HepG2 (cell line): ENCODE measurements around the gene PNLIPRP2. TPM values are rescaled to one million over a fixed set of nuclear protein-coding genes. Genes with fewer than 3 reads are reported as not detected.

Experiments used
- ATAC-seq: fragments of 200-7000 bp; cut with Tn5 transposase; 3 replicates; pipeline ENCODE4 v1.9.1; 2020; ENCODE audit warnings: mild to moderate bottlenecking, moderate library complexity
- BruUV-seq: library from RNA; stranded (reverse); fragments of 400-500 nt; replicated peaks from 2 replicates; lab custom pipeline; 2021; lab: Mats Ljungman, UMichigan
- CTCF ChIA-PET: fragments of 300-600 bp; formaldehyde crosslinking; extraction: SDS; loops from one replicate; lab custom pipeline; 2021; ENCODE audit warnings: low total read pairs, inconsistent platforms, low intra/inter-chr PET ratio; lab: Yijun Ruan, JAX
- POLR2A ChIA-PET: fragments of 350-600 bp; sonication (Branson Sonifier 250); formaldehyde crosslinking; loops from one replicate; lab custom pipeline; 2020; ENCODE audit warnings: antibody characterized with exemption, inconsistent platforms; lab: Yijun Ruan, JAX
- DNase-seq: peaks from one replicate; pipeline ENCODE4 v3.0.0-alpha.2; 2015; ENCODE audit warnings: low spot score
- FAIRE-seq: peaks from 3 replicates; lab custom pipeline; 2011; peaks lifted over from hg19 to GRCh38; lab: Jason Lieb, UNC
- H2AFZ ChIP-seq: one replicate; pipeline ENCODE4 v1.6.1; 2011; ENCODE audit warnings: low read length, inconsistent platforms
- H3K27ac ChIP-seq: fragments of 300-600 bp; 3 replicates; pipeline ENCODE4 v1.8.0; 2011; ENCODE audit warnings: mixed run types, mild to moderate bottlenecking, mixed read lengths, low read length, inconsistent platforms; ENCODE audit not compliant: insufficient read depth; ENCODE audit errors: extremely low read length
- H3K27me3 ChIP-seq, 2 experiments: fragments of 200-600 bp in 1 of 2; 2 replicates in 1 of 2; 3 replicates in 1 of 2; pipeline versions ENCODE4 v1.6.0 to v1.8.0; 2011; ENCODE audit warnings: low read length in 2 of 2, mild to moderate bottlenecking in 2 of 2, moderate library complexity in 2 of 2, inconsistent platforms in 1 of 2; ENCODE audit not compliant: insufficient read depth in 2 of 2, control insufficient read depth in 1 of 2
- H3K36me3 ChIP-seq, 2 experiments: fragments of 200-600 bp in 1 of 2; replicated peaks in 1 of 2; 2 replicates in 1 of 2; 3 replicates in 1 of 2; pipeline versions ENCODE4 v1.5.1 to v1.8.0; 2011; ENCODE audit warnings: low read length in 2 of 2, inconsistent platforms in 1 of 2; ENCODE audit not compliant: insufficient read depth in 2 of 2, control insufficient read depth in 1 of 2
- H3K4me1 ChIP-seq: 2 replicates; pipeline ENCODE4 v1.5.1; 2012; ENCODE audit warnings: low read length, inconsistent platforms; ENCODE audit not compliant: insufficient read depth
- H3K4me2 ChIP-seq: 2 replicates; pipeline ENCODE4 v1.6.0; 2011; ENCODE audit warnings: low read depth, low read length, inconsistent platforms
- H3K4me3 ChIP-seq, 3 experiments: fragments of 200-600 bp in 1 of 3; sonication (generic), shearing (Covaris generic) in 1 of 3; replicated peaks in 1 of 3; 2 replicates each; pipeline ENCODE4 v1.5.1; 2011 to 2016; ENCODE audit warnings: low read length in 3 of 3, inconsistent platforms in 2 of 3, low read depth in 2 of 3, mild to moderate bottlenecking in 2 of 3, control low read depth in 1 of 3, mixed read lengths in 1 of 3; ENCODE audit not compliant: insufficient read depth in 1 of 3
- H3K79me2 ChIP-seq: one replicate; pipeline ENCODE4 v1.6.1; 2011; ENCODE audit warnings: low read length, inconsistent platforms; ENCODE audit not compliant: insufficient read depth
- H3K9ac ChIP-seq: 2 replicates; pipeline ENCODE4 v1.6.0; 2011; ENCODE audit warnings: mild to moderate bottlenecking, low read depth, low read length, inconsistent platforms; ENCODE audit not compliant: insufficient read depth
- H3K9me3 ChIP-seq: 2 replicates; pipeline ENCODE4 v1.5.1; 2012; ENCODE audit warnings: mild to moderate bottlenecking, low read length
- H4K20me1 ChIP-seq: 2 replicates; pipeline ENCODE4 v1.6.0; 2011; ENCODE audit warnings: inconsistent platforms, mild to moderate bottlenecking, low read length, moderate library complexity; ENCODE audit not compliant: insufficient read depth
- AHDC1 ChIP-seq: sonication (generic); formaldehyde crosslinking; IDR thresholded peaks from 2 replicates; pipeline ENCODE4 v1.5.1; 2020; ENCODE audit warnings: mild to moderate bottlenecking, missing genetic modification reagents, borderline replicate concordance
- AHR ChIP-seq: IDR thresholded peaks from 2 replicates; pipeline ENCODE4 v1.6.1; 2018; ENCODE audit warnings: missing genetic modification reagents, missing compliant biosample characterization
- CBX2 ChIP-seq, 2 experiments: fragments of 200-600 bp in 1 of 2; sonication (generic); formaldehyde crosslinking in 1 of 2; IDR thresholded peaks; 2 replicates each; pipeline versions ENCODE4 v1.7.0 to v1.8.1; 2018 to 2022; ENCODE audit warnings: low read depth in 2 of 2, low read length in 1 of 2, mild to moderate bottlenecking in 1 of 2, missing genetic modification reagents in 1 of 2
- GTF3A ChIP-seq: sonication (generic); formaldehyde crosslinking; conservative IDR thresholded peaks from 2 replicates; pipeline ENCODE4 v1.4.0; 2020; ENCODE audit warnings: mild to moderate bottlenecking, missing genetic modification reagents
- MNT ChIP-seq: fragments of 450-650 bp; IDR thresholded peaks from 2 replicates; pipeline ENCODE4 v1.6.1; 2016
- TCF7 ChIP-seq: sonication (generic); IDR thresholded peaks from 2 replicates; pipeline ENCODE4 v1.6.1; 2016; ENCODE audit warnings: antibody characterized with exemption, low read depth
- ZNF704 ChIP-seq: sonication (generic); formaldehyde crosslinking; IDR thresholded peaks from 2 replicates; pipeline ENCODE4 v1.8.1; 2023; ENCODE audit warnings: mild to moderate bottlenecking, inconsistent platforms, moderate library complexity, missing genetic modification reagents, borderline replicate concordance
- WGBS: methylation state at CpG from one replicate; pipeline ENCODE4 v1.1.6; 2017; ENCODE audit warnings: low lambda C conversion rate; 5-methylcytosine and 5-hydroxymethylcytosine counted together
- in situ Hi-C: cut with HindIII; loops from 2 replicates; pipeline ENCODE4 v1.10.0; 2017; ENCODE audit warnings: low pct_unique_long_range_greater_than_20kb; ENCODE audit not compliant: extremely low pct_ligation_motif_present
- intact Hi-C: fragments of 100-400 bp; cut with micrococcal nuclease; formaldehyde crosslinking; loops from one replicate; pipeline ENCODE4 v1.10.0; 2022; ENCODE audit not compliant: unreplicated experiment
- polyA plus RNA-seq, 8 experiments: library from polyadenylated mRNA; depleted of rRNA in 3 of 8; stranded (reverse) in 7 of 8; unstranded in 1 of 8; fragments of >200 nt; fragmentation: Illumina TruSeq in 4 of 8; extraction: Trizol in 4 of 8; gene quantifications; 2 replicates each; pipeline versions ENCODE4 v1.2.1 to v1.2.3, GENCODE V29; 2011 to 2016; ENCODE audit warnings: low read depth in 4 of 8, missing spikeins in 1 of 8, mixed read lengths in 1 of 8; ENCODE audit not compliant: insufficient read depth in 1 of 8
- total RNA-seq, 5 experiments: library from RNA; depleted of rRNA; stranded (reverse); fragments of >200 nt; fragmentation: Illumina TruSeq; extraction: Trizol; gene quantifications; 2 replicates each; pipeline ENCODE4 v1.2.3, GENCODE V29; 2016; ENCODE audit warnings: low read depth in 1 of 5

Gene PNLIPRP2
- total and polyA plus RNA-seq, 2 of the 13 experiments (the other 11 are each of a cell fraction or from before 2014, with no cell fraction given), result 0.21 to 0.97 TPM

- TF ChIP-seq AHDC1 (CRISPR knock-in tag) (no peak), ZNF704 (CRISPR knock-in tag) (no peak), CBX2 (IDR thresholded peaks at IDR 0.05; ENCODE audit: low read depth, low read length) (no peak), CBX2 (CRISPR knock-in tag; IDR thresholded peaks at IDR 0.05; ENCODE audit: low read depth) (no peak), AHR (no peak), TCF7 (no peak)
These were observed 7.3 kb upstream of the PNLIPRP2 start (continued) for GRCh38 chr10:116613471-116613870.

GRCh38 chr10:116614796-116615195 lies 6.0 kb upstream of the PNLIPRP2 start:
- ATAC-seq (no peak), FAIRE-seq (no peak)
- CTCF ChIA-PET, result no interaction called here
- no peaks in the 10 kb centered on the region for H4K20me1 ChIP-seq
- BruUV-seq, result no TSS peak
- H3K4me2 ChIP-seq, result no peak overlapping the region
- H3K27ac ChIP-seq, result no peak overlapping the region
- no peak for TF ChIP-seq GTF3A (CRISPR knock-in tag)
- peak; percentile 24; the same call in 1 of the 2 replicates for TF ChIP-seq MNT
- TF ChIP-seq, all 625 proteins: peak for 1
- H3K9me3 ChIP-seq, result no peaks in the 10 kb centered on the region
- in situ Hi-C loops (no loop called here), intact Hi-C loops (no loop called here)
- H3K27me3 ChIP-seq, result 0 out of 5 replicates have a peak, but pooled peaks cover 0 to 3% of the 10 kb centered on the region in 2 experiments
- no peak overlapping the region for H3K9ac ChIP-seq
- no peak overlapping the region for H2AFZ ChIP-seq
- H3K36me3 ChIP-seq, result no peaks in the 10 kb centered on the region
- POLR2A ChIA-PET, result no interaction called here
- H3K4me3 ChIP-seq, result no peak overlapping the region
- H3K4me1 ChIP-seq, result peaks cover 3% of the 10 kb centered on the region
- WGBS, result 2% methylated on average over 2 of the region's 2 CpGs
- DNase-seq, result no peak
- no peaks in the 10 kb centered on the region for H3K79me2 ChIP-seq
